ENCODE results near the gene SDK2. TPM values are rescaled to one million over a fixed set of nuclear protein-coding genes. Genes with fewer than 3 reads are reported as not detected.

The SDK2 gene
- total RNA-seq, 1 experiment from 2014 or later: 0.67 TPM

- POLR2A ChIA-PET (ENCODE audit: low non-redundant PET): no interaction called here
- H3K36me3 ChIP-seq (ENCODE audit: insufficient read depth, low read length, poor library complexity, severe bottlenecking): no peaks in the 10 kb centered on the region
- no TSS peak for BruUV-seq (replicated peaks)
- intact Hi-C loops (cut with micrococcal nuclease; ENCODE audit: unreplicated experiment): no loop called here
- CTCF ChIA-PET: no interaction called here
- no peak overlapping the region for H3K27ac ChIP-seq (ENCODE audit: low read depth, low read length, poor library complexity, severe bottlenecking)
- H3K4me3 ChIP-seq (ENCODE audit: low read depth, low read length, poor library complexity, severe bottlenecking): no peak overlapping the region
- no peaks in the 10 kb centered on the region for H3K27me3 ChIP-seq (replicated peaks; ENCODE audit: insufficient read depth, low read depth, low read length, poor library complexity)
- TF ChIP-seq EZH2 (IDR thresholded peaks at IDR 0.05; ENCODE audit: borderline replicate concordance, low read depth, low read length, poor library complexity, severe bottlenecking): no peak
- TF ChIP-seq, protein P1, sequence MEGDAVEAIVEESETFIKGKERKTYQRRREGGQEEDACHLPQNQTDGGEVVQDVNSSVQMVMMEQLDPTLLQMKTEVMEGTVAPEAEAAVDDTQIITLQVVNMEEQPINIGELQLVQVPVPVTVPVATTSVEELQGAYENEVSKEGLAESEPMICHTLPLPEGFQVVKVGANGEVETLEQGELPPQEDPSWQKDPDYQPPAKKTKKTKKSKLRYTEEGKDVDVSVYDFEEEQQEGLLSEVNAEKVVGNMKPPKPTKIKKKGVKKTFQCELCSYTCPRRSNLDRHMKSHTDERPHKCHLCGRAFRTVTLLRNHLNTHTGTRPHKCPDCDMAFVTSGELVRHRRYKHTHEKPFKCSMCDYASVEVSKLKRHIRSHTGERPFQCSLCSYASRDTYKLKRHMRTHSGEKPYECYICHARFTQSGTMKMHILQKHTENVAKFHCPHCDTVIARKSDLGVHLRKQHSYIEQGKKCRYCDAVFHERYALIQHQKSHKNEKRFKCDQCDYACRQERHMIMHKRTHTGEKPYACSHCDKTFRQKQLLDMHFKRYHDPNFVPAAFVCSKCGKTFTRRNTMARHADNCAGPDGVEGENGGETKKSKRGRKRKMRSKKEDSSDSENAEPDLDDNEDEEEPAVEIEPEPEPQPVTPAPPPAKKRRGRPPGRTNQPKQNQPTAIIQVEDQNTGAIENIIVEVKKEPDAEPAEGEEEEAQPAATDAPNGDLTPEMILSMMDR (conservative IDR thresholded peaks at IDR 0.05; ENCODE audit: low read depth, low read length): no peak
- H3K4me1 ChIP-seq (ENCODE audit: insufficient read depth, low read length, poor library complexity, severe bottlenecking): no peaks in the 10 kb centered on the region
- no peaks in the 10 kb centered on the region for H3K9me3 ChIP-seq (ENCODE audit: low read depth, low read length, poor library complexity, severe bottlenecking)
- DNase-seq (ENCODE audit: low spot score): no peak
Measured at GRCh38 chr17:73612031-73612472, 32.2 kb downstream of the SDK2 start.

- H3K36me3 ChIP-seq (ENCODE audit: insufficient read depth, low read length, poor library complexity, severe bottlenecking): no peaks in the 10 kb centered on the region
- H3K4me1 ChIP-seq (ENCODE audit: insufficient read depth, low read length, poor library complexity, severe bottlenecking): no peaks in the 10 kb centered on the region
- DNase-seq (ENCODE audit: low spot score): no peak
- no peak overlapping the region for H3K27ac ChIP-seq (ENCODE audit: low read depth, low read length, poor library complexity, severe bottlenecking)
- intact Hi-C loops (cut with micrococcal nuclease; ENCODE audit: unreplicated experiment): no loop called here
- H3K27me3 ChIP-seq (replicated peaks; ENCODE audit: insufficient read depth, low read depth, low read length, poor library complexity): no peaks in the 10 kb centered on the region
- H3K9me3 ChIP-seq (ENCODE audit: low read depth, low read length, poor library complexity, severe bottlenecking): no peaks in the 10 kb centered on the region
- ChIA-PET POLR2A (ENCODE audit: low non-redundant PET) (no interaction called here), CTCF (no interaction called here)
- BruUV-seq (replicated peaks): no TSS peak
- TF ChIP-seq, protein P1 (conservative IDR thresholded peaks at IDR 0.05; ENCODE audit: low read depth, low read length): no peak
- no peak for TF ChIP-seq EZH2 (IDR thresholded peaks at IDR 0.05; ENCODE audit: borderline replicate concordance, low read depth, low read length, poor library complexity, severe bottlenecking)
- H3K4me3 ChIP-seq (ENCODE audit: low read depth, low read length, poor library complexity, severe bottlenecking): no peak overlapping the region
Measured at GRCh38 chr17:73611630-73612029, 32.6 kb downstream of the SDK2 start.

GRCh38 chr17:73610331-73610911 is 33.8 kb downstream of the SDK2 start:
- intact Hi-C loops (cut with micrococcal nuclease; ENCODE audit: unreplicated experiment): no loop called here
- POLR2A ChIA-PET (ENCODE audit: low non-redundant PET): no interaction called here
- CTCF ChIA-PET: no interaction called here
- TF ChIP-seq EZH2 (IDR thresholded peaks at IDR 0.05; ENCODE audit: borderline replicate concordance, low read depth, low read length, poor library complexity, severe bottlenecking): no peak
- TF ChIP-seq, protein P1 (conservative IDR thresholded peaks at IDR 0.05; ENCODE audit: low read depth, low read length): no peak
- H3K4me3 ChIP-seq (ENCODE audit: low read depth, low read length, poor library complexity, severe bottlenecking): no peak overlapping the region
- no peaks in the 10 kb centered on the region for H3K27me3 ChIP-seq (replicated peaks; ENCODE audit: insufficient read depth, low read depth, low read length, poor library complexity)
- no peaks in the 10 kb centered on the region for H3K4me1 ChIP-seq (ENCODE audit: insufficient read depth, low read length, poor library complexity, severe bottlenecking)
- H3K9me3 ChIP-seq (ENCODE audit: low read depth, low read length, poor library complexity, severe bottlenecking): no peaks in the 10 kb centered on the region
- no peak overlapping the region for H3K27ac ChIP-seq (ENCODE audit: low read depth, low read length, poor library complexity, severe bottlenecking)
- DNase-seq (ENCODE audit: low spot score): no peak
- no TSS peak for BruUV-seq (replicated peaks)
- H3K36me3 ChIP-seq (ENCODE audit: insufficient read depth, low read length, poor library complexity, severe bottlenecking): no peaks in the 10 kb centered on the region
